ENCODE measurements around the gene BCKDHA. TPM values are rescaled to one million over a fixed set of nuclear protein-coding genes. Genes with fewer than 3 reads are reported as not detected.
A peak's percentile ranks its signal among the peaks of the same experiment; 100 is the strongest.

BCKDHA gene
- polyA plus RNA-seq, 1 of the 3 experiments (the other 2 are of a cell fraction) = 30.9 TPM

DNA sequence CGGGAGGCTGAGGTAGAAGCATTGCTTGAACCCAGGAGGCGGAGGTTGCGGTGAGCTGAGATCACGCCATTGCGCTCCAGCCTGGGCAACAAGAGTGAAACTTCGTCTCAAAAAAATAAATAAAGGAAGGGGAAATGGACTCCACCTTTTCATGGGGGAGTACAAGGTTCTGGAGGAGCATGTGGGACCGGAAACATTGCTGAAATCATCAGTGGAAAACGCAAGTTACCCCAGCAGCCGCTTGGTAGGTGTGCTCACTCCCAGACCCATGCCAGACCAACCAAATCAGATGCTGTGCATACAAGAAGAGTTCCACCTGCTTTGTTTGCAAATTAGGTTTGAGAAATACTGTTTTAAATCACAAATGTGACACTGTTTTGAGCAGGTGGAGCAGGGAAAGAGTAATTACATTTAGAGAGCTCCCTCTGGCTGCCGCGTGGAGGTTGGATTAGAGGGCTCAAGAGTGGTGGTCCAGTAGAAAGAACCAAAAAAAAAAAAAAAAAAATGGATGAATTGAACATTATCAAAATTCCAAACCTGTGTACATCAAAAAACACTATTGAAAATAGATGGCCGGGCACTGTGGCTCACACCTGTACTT lies 50.2 kb downstream of the BCKDHA start:
- Histone ChIP-seq H3K79me2 (ENCODE audit: insufficient read depth) (no peaks in the 10 kb centered on the region), H3K4me2 (no peak overlapping the region), H3K4me3 (ENCODE audit: low read depth in 2 of 2, low read length in 1 of 2) (no peak overlapping the region), H2AFZ (ENCODE audit: low read depth) (no peak overlapping the region), H3K9me3 (no peaks in the 10 kb centered on the region), H3K27ac (ENCODE audit: low read depth in 2 of 2, low read length in 1 of 2) (no peak overlapping the region), H3K9ac (no peak overlapping the region), H4K20me1 (ENCODE audit: insufficient read depth) (no peaks in the 10 kb centered on the region), H3K27me3 (ENCODE audit: insufficient read depth) (peaks cover 80% of the 10 kb centered on the region), H3K9me2 (no peaks in the 10 kb centered on the region), H3F3A (replicated peaks; ENCODE audit: insufficient read depth) (no peaks in the 10 kb centered on the region), H3K36me3 (replicated peaks in 1 of 2; ENCODE audit: control insufficient read depth in 1 of 2, insufficient read depth in 2 of 2, low read length in 1 of 2) (no peaks in the 10 kb centered on the region), H3K4me1 (ENCODE audit: control insufficient read depth in 1 of 2, insufficient read depth in 2 of 2, low read depth in 1 of 2, low read length in 1 of 2) (no peaks in the 10 kb centered on the region)
- DNase-seq = no peak
- no peak for TF ChIP-seq FOSL2 (IDR thresholded peaks at IDR 0.05; ENCODE audit: borderline replicate concordance, low read depth)
- ChIA-PET CTCF (interaction anchor here (1.4 to 6.6 kb wide), 3 partner anchors 119 to 149 kb away, joined by 3 to 184 read pairs (median 3); no protein-coding TSS in a partner anchor), POLR2A (no interaction called here)
- 45% methylated on average over 12 of the region's 12 CpGs for WGBS (ENCODE audit: low lambda C conversion rate)

DNA sequence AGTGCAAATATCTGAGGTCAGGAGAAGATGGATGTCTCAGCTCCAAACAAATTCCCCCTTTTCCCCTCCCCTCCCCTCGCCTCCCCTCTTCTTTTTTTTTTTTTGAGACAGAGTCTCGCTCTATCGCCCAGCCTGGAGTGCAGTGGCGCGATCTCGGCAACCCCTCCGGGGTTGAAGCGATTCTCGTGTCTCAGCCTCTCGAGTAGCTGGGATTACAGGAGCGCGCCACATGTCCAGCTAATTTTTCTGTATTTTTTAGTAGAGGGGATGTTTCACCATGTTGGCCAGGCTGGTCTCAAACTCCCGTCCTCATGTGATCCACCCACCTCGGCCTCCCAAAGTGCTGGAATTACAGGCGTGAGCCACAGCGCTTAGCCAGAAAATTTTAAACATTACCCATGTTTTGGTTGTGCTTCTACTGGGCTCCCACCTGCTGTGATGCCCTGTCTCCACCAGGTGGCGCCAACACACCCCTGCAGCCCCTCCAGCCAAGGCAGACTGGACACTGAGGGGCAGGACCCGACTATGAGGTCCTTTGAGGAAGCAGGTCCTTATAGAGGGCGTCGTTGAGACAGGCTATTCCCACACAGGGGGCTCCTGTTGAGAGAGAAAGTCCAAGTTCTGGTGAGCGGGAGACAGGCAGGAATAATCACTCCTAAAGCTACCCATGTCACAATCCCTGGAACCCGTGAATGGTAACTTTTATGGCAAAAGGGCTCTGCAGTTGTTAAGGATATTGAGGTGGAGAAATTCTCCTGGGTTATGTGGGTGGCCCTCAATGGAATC lies 51.7 kb downstream of the BCKDHA start:
- H3K36me3 ChIP-seq (replicated peaks in 1 of 2; ENCODE audit: control insufficient read depth in 1 of 2, insufficient read depth in 2 of 2, low read length in 1 of 2) = no peaks in the 10 kb centered on the region
- no peaks in the 10 kb centered on the region for H3K4me1 ChIP-seq (ENCODE audit: control insufficient read depth in 1 of 2, insufficient read depth in 2 of 2, low read depth in 1 of 2, low read length in 1 of 2)
- H2AFZ ChIP-seq (ENCODE audit: low read depth) = peak overlapping the region; percentile 71; the same call in 1 of the 2 replicates
- H3K27me3 ChIP-seq (ENCODE audit: insufficient read depth) = peaks cover 80% of the 10 kb centered on the region
- no peaks in the 10 kb centered on the region for H3K9me2 ChIP-seq
- no peak overlapping the region for H3K27ac ChIP-seq (ENCODE audit: low read depth in 2 of 2, low read length in 1 of 2)
- TF ChIP-seq RAD21 (IDR thresholded peaks at IDR 0.05; ENCODE audit: low read length) (peak; percentile 79), RFX5 (IDR thresholded peaks at IDR 0.05; ENCODE audit: low read length) (no peak), SMC3 (IDR thresholded peaks at IDR 0.05; ENCODE audit: low read depth, low read length) (peak; percentile 95), NRF1 (IDR thresholded peaks at IDR 0.05; ENCODE audit: low read depth, low read length) (no peak), MEF2A (IDR thresholded peaks at IDR 0.05; ENCODE audit: borderline replicate concordance, low read depth) (no peak)
- TF ChIP-seq, protein P1, sequence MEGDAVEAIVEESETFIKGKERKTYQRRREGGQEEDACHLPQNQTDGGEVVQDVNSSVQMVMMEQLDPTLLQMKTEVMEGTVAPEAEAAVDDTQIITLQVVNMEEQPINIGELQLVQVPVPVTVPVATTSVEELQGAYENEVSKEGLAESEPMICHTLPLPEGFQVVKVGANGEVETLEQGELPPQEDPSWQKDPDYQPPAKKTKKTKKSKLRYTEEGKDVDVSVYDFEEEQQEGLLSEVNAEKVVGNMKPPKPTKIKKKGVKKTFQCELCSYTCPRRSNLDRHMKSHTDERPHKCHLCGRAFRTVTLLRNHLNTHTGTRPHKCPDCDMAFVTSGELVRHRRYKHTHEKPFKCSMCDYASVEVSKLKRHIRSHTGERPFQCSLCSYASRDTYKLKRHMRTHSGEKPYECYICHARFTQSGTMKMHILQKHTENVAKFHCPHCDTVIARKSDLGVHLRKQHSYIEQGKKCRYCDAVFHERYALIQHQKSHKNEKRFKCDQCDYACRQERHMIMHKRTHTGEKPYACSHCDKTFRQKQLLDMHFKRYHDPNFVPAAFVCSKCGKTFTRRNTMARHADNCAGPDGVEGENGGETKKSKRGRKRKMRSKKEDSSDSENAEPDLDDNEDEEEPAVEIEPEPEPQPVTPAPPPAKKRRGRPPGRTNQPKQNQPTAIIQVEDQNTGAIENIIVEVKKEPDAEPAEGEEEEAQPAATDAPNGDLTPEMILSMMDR (IDR thresholded peaks at IDR 0.05) = peak; percentile 98
- peak overlapping the region; percentile 59; the same call in 1 of the 2 replicates for H3K4me2 ChIP-seq
- H3F3A ChIP-seq (replicated peaks; ENCODE audit: insufficient read depth) = no peaks in the 10 kb centered on the region
- no peaks in the 10 kb centered on the region for H4K20me1 ChIP-seq (ENCODE audit: insufficient read depth)
- ChIA-PET CTCF (interaction anchor here (0.5 to 6.6 kb wide), 35 partner anchors 8 to 400 kb away, joined by 3 to 184 read pairs (median 4); partner anchors contain the start of genes B3GNT8, B9D2, CEACAM21 and DMAC2), POLR2A (interaction anchor here (0.9 to 1.2 kb wide), 2 partner anchors 10 to 114 kb away, joined by 3 read pairs; partner anchors contain the start of gene DMAC2)
- WGBS (ENCODE audit: low lambda C conversion rate) = 3% methylated on average over 19 of the region's 22 CpGs
- H3K79me2 ChIP-seq (ENCODE audit: insufficient read depth) = no peaks in the 10 kb centered on the region
- DNase-seq = peak; percentile 89
- no peaks in the 10 kb centered on the region for H3K9me3 ChIP-seq
- H3K4me3 ChIP-seq (ENCODE audit: low read depth in 2 of 2, low read length in 1 of 2) = peak overlapping the region in 1 of 2 experiments; percentile 46; a peak in 1 of 4 replicates
- H3K9ac ChIP-seq = no peak overlapping the region
